Effector memory CD4-positive, alpha-beta T cell (primary cell): Measurements from ENCODE around the gene LRMDA.
"Not testable (repeated sequence)": the region's sequence is repeated elsewhere in the genome, so short reads cannot be mapped to it uniquely, and the experiment has no call there.

Source experiments
- DNase-seq, 3 donors: peaks; one replicate each; pipeline ENCODE4 v3.0.0-alpha.2; 2020
- H3K27ac ChIP-seq: 2 replicates; pipeline ENCODE4 v1.7.0; 2013; ENCODE audit warnings: mild to moderate bottlenecking, low read length, moderate library complexity; ENCODE audit not compliant: insufficient read depth, poor library complexity, severe bottlenecking
- H3K27me3 ChIP-seq: replicated peaks from 2 replicates; pipeline ENCODE4 v1.7.0; 2013; ENCODE audit warnings: mild to moderate bottlenecking, low read length; ENCODE audit not compliant: insufficient read depth, control insufficient read depth, poor library complexity, severe bottlenecking
- H3K36me3 ChIP-seq: 2 replicates; pipeline ENCODE4 v1.7.0; 2013; ENCODE audit warnings: mild to moderate bottlenecking, low read length, moderate library complexity; ENCODE audit not compliant: control insufficient read depth, insufficient read depth
- H3K4me1 ChIP-seq: 2 replicates; pipeline ENCODE4 v1.7.0; 2013; ENCODE audit warnings: low read length, mild to moderate bottlenecking; ENCODE audit not compliant: control insufficient read depth, insufficient read depth, poor library complexity, severe bottlenecking
- H3K4me3 ChIP-seq: 2 replicates; pipeline ENCODE4 v1.7.0; 2013; ENCODE audit warnings: low read length, low read depth, mild to moderate bottlenecking; ENCODE audit not compliant: insufficient read depth, poor library complexity, severe bottlenecking
- H3K9me3 ChIP-seq: 2 replicates; pipeline ENCODE4 v1.7.0; 2013; ENCODE audit warnings: mild to moderate bottlenecking, low read length, moderate library complexity; ENCODE audit not compliant: control insufficient read depth

LRMDA gene

DNA sequence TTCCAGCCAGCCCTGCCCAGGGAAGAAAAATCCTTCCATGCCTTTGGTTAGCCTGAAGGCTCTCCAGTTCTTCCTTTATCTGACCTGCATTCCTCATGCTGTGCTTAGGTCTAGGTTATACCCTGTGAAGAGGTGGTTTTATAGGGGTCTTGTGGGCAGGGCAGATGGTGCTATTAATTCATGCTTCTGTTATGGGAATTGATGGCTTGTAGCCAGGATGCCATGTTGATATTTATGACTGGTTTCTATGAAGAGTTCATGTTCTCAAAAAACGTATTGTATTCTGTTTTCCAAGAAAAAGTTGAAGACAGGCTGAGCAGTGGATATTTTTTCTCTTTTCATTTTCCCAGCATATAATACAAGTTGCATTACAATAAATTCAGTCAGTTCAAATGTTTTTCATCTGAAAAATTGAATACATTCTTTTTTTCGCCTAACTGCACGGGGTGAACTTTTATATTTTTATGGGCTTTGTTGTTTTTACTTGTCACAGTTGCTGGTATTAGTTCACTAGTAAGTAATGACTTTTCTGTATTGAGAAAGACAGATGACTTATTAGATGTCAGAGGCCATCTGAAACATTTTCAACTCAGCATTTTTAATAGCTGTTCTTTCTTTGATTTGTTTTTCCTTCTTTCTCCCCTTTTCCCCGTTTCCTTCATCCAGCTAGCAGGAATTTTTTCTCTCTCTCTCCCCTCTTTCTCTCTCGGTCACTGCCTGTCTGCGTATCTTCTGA, 322.8 kb downstream of the LRMDA start:
- Histone ChIP-seq H3K27me3 (peaks cover 4% of the 10 kb centered on the region), H3K4me3 (no peak overlapping the region), H3K36me3 (no peaks in the 10 kb centered on the region), H3K9me3 (no peaks in the 10 kb centered on the region), H3K4me1 (no peaks in the 10 kb centered on the region), H3K27ac (no peak overlapping the region)
- no peak for DNase-seq

DNA sequence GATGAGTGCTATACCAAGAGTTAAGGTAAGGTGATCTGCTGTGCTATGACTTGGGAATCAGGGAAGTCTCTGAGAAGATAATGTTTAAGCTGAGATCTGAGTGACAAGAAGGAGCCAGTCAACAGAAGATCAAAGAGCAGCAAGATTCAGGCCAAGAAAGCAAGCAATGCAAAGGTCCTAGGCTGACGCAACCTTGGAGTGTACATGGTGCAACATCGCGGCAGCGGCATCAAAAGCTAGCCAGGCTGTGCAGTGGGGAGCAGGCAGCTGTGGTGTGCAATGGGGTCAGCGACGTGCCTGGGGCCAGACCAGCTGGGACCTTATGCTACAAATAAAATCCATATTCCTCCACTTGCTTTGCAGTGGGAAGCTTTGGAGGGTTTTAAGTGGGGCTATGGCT, 324.1 kb downstream of the LRMDA start:
- Histone ChIP-seq H3K27me3 (peaks cover 4% of the 10 kb centered on the region), H3K27ac (no peak overlapping the region), H3K9me3 (no peaks in the 10 kb centered on the region), H3K4me3 (no peak overlapping the region), H3K36me3 (no peaks in the 10 kb centered on the region), H3K4me1 (no peaks in the 10 kb centered on the region)
- no peak for DNase-seq

DNA sequence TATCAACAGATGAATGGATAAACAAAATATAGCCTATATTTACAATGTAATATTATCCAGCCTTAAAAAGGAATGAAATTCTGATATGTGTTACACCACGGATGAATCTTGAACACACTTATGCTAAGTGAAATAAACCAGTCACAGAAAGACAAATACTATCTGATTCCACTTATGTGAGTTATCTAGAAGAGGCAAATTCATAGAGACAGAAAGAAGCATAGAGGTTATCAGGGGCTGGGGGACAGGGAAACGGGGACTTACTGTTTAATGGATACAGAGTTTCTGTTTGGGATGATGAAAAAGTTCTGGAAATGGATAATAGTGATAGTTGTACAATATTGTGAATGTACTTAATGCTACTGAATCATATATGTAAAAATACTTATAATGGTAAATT, 329.9 kb downstream of the LRMDA start:
- Histone ChIP-seq H3K36me3 (no peaks in the 10 kb centered on the region), H3K4me3 (no peak overlapping the region), H3K9me3 (no peaks in the 10 kb centered on the region), H3K27me3 (peaks cover 4% of the 10 kb centered on the region), H3K27ac (no peak overlapping the region), H3K4me1 (no peaks in the 10 kb centered on the region)
- no peak for DNase-seq

DNA sequence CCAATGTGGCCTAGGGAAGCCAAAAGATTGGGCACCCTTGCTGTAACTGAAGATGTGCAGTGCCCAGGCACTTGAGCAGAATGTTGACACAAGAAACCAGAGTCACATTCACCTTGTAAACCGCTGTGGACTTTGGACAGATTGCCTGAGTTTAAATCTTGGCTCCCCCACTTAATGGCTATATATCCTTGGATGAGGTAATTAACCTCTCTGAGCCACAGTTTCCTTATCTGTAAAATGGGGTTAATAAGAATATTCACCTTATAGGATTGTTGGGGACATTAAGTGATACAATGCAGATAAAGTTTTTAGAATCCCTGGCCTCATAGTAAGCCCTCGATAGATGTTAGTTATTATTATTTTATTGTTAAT, 331.0 kb downstream of the LRMDA start:
- Histone ChIP-seq H3K4me1 (no peaks in the 10 kb centered on the region), H3K27me3 (peaks cover 4% of the 10 kb centered on the region), H3K36me3 (no peaks in the 10 kb centered on the region), H3K9me3 (no peaks in the 10 kb centered on the region), H3K4me3 (no peak overlapping the region), H3K27ac (no peak overlapping the region)
- no peak for DNase-seq

DNA sequence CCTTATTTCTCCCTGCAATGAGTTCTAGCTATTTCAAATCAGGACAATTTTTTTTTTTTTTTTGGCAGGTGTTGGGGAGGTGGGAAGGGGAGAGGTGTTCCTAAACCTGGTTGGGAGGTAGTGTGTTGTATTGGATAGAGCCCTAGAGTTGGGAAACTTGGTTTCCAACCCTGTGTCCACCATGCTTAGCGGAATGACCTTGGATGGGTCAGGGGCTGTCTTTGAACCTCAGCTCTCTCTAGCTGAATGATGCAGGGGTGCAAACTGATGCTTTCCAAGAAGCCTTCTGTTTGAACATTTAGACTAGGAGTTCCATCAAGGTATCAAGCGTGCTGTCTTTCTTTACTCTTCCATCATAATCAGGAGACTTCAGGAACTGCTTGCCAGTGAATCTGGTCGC, 332.2 kb downstream of the LRMDA start:
- no peaks in the 10 kb centered on the region for H3K9me3 ChIP-seq
- H3K36me3 ChIP-seq, result no peaks in the 10 kb centered on the region
- DNase-seq, result no peak
- H3K27ac ChIP-seq, result no peak overlapping the region
- no peaks in the 10 kb centered on the region for H3K4me1 ChIP-seq
- H3K4me3 ChIP-seq, result no peak overlapping the region
- peaks cover 4% of the 10 kb centered on the region for H3K27me3 ChIP-seq

DNA sequence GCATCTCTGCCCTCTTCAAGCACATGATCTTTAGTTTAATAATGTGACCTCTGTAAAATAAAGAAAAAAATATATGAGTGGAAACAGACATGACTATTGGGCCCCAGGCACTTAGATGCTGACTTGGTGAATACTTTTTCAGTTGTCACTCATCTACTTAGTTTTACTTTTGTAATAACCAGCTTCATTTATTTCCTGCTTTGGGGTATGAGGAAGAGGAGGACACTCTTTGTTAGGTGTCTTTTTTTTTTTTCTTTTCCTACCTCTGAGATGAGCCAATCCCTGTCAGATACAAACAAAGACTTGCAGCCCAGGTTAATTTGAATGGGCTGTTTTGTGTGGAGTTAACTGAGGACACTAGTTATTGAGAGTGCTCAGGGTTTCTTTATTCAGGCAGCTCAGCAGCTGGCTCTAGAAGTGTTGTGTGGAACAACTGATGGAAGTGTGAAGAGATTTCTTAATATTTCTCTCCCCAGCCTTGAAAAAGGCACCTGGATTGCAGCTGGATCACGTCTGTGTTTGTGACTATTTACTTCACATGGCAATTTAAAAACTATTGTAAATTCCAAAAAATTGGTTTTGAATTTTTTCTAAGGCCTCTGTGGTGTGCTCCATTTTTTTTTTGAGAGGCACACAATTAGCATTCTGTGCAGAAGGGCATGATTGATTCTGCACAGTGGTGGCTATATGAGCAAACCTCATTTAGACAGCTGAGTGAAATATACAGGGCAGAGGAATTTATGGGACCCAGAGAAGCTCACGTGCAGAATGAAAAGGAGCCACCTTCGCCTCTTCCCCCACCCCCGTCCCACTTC, 333.8 kb downstream of the LRMDA start:
- no peaks in the 10 kb centered on the region for H3K36me3 ChIP-seq
- H3K4me3 ChIP-seq, result no peak overlapping the region
- H3K4me1 ChIP-seq, result no peaks in the 10 kb centered on the region
- no peaks in the 10 kb centered on the region for H3K9me3 ChIP-seq
- H3K27me3 ChIP-seq, result no peaks in the 10 kb centered on the region
- H3K27ac ChIP-seq, result no peak overlapping the region
- DNase-seq, result no peak

DNA sequence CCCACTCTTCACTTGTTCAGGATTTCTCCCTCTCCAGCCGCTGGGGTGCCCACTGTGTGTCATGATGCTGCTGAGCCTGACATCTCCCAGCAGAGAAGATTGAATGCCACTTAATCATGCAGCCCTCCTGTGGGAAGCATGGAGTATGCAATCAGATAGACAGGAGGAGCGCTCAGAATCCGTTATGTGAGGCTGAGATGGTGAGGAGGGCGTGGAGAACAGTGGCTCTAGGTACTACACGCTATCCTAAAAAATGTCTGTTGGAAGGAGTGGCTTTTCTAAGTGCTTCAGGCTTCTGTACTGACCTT, 334.3 kb downstream of the LRMDA start:
- no peaks in the 10 kb centered on the region for H3K4me1 ChIP-seq
- DNase-seq, result no peak
- H3K9me3 ChIP-seq, result no peaks in the 10 kb centered on the region
- no peaks in the 10 kb centered on the region for H3K27me3 ChIP-seq
- H3K27ac ChIP-seq, result no peak overlapping the region
- no peak overlapping the region for H3K4me3 ChIP-seq
- H3K36me3 ChIP-seq, result no peaks in the 10 kb centered on the region

DNA sequence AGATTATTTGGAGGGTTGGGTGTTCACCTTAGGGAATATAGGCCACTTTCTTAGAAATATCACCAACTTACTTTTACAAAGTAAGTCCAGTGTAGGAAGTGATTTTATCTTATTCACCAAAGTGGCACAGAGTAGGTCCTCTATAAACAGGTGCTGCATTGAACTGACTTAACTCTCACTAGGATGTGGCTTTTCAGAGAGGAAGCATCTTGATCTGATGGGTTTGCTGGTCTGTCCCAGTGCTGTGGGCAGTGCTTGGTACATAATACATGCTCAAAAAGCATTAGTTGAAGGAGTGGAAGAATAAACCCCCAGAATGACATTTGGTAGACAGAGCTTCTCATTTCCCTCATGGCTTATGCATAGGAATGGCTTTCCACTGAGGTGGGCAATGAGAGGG, 334.7 kb downstream of the LRMDA start:
- no peak for DNase-seq
- no peaks in the 10 kb centered on the region for H3K4me1 ChIP-seq
- no peak overlapping the region for H3K27ac ChIP-seq
- no peaks in the 10 kb centered on the region for H3K36me3 ChIP-seq
- H3K27me3 ChIP-seq, result no peaks in the 10 kb centered on the region
- no peaks in the 10 kb centered on the region for H3K9me3 ChIP-seq
- H3K4me3 ChIP-seq, result no peak overlapping the region

DNA sequence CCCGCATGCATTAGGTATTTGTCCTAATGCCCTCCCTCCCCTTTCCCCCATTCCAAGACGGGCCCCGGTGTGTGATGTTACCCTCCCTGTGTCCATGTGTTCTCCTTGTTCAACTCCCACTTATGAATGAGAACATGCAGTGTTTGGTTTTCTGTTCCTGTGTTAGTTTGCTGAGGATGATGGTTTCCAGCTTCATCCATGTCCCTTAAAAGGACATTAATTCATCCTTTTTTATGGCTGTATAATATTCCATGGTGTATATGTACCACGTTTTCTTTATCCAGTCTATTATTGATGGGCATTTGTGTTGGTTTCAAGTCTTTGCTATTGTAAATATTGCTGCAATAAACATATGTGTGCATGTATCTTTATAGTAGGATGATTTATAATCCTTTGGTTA, 335.3 kb downstream of the LRMDA start:
- H3K27me3 ChIP-seq, DNase-seq, H3K4me1 ChIP-seq, H3K4me3 ChIP-seq, H3K9me3 ChIP-seq, H3K36me3 ChIP-seq, H3K27ac ChIP-seq: not testable (repeated sequence)

DNA sequence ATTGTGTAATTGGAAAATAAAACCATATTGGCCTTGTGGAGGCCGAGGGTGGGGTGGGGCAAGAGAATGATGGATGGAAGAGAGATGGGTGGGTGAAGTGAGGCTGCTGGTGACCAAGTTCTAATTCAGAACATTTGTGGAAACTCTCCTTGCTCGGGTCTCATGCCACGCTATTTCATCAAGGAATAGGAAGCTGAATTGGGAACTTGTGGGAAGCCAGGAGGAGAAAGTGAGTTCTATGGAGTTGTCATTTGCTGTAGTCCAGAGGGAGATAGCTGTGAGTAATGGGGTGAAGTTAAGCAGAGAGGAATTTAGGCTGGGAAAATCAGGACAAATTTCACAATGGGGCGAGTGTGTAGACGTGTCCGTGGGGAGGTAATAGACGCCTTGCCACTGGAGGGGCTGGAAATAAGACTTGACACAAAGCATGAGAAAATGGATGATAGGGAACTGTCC, 339.2 kb downstream of the LRMDA start:
- H3K4me3 ChIP-seq, result no peak overlapping the region
- H3K9me3 ChIP-seq, result no peaks in the 10 kb centered on the region
- H3K27me3 ChIP-seq, result no peaks in the 10 kb centered on the region
- DNase-seq, result no peak
- H3K36me3 ChIP-seq, result no peaks in the 10 kb centered on the region
- no peak overlapping the region for H3K27ac ChIP-seq
- H3K4me1 ChIP-seq, result no peaks in the 10 kb centered on the region
